ENCODE data around the gene PARD3. TPM values are rescaled to one million over a fixed set of nuclear protein-coding genes. Genes with fewer than 3 reads are reported as not detected.

Gene PARD3
- total and polyA plus RNA-seq, 10 of the 15 experiments (the other 5 are each of a cell fraction or from before 2014, with no cell fraction given) = 2.6 to 43.1 (median 13.9) TPM

GRCh38 chr10:34164029-34164428, 651.1 kb downstream of the PARD3 start (continued):
- no peak for TF ChIP-seq EGR1 (IDR thresholded peaks at IDR 0.05; ENCODE audit: borderline replicate concordance in 1 of 2, low read depth in 2 of 2, low read length in 2 of 2)

GRCh38 chr10:34163075-34163905, 651.8 kb downstream of the PARD3 start:
- TF ChIP-seq RCOR1 (conservative IDR thresholded peaks at IDR 0.05; ENCODE audit: low read depth, low read length) (no peak), E2F8 (IDR thresholded peaks at IDR 0.05; ENCODE audit: low read depth, partially characterized antibody) (no peak), E2F4 (IDR thresholded peaks at IDR 0.05; ENCODE audit: low read depth, low read length) (no peak), BCL11A (IDR thresholded peaks at IDR 0.05; ENCODE audit: low read depth, low read length) (no peak), RAD21 (IDR thresholded peaks at IDR 0.05; ENCODE audit: insufficient read depth, low read depth, low read length) (no peak), SRF (IDR thresholded peaks at IDR 0.05; ENCODE audit: low read depth in 2 of 2, low read length in 2 of 2) (no peak), STAT1 (conservative IDR thresholded peaks at IDR 0.05) (no peak), HDGF (IDR thresholded peaks at IDR 0.05) (no peak), RELA (IDR thresholded peaks at IDR 0.05; ENCODE audit: borderline replicate concordance, partially characterized antibody) (no peak), ZBED1 (IDR thresholded peaks at IDR 0.05; ENCODE audit: borderline replicate concordance) (no peak)
- H3K4me2 ChIP-seq (ENCODE audit: control insufficient read depth, insufficient read depth) = no peak overlapping the region
- in situ Hi-C loops (cut with MboI) = no loop called here

More at GRCh38 chr10:34163075-34163905, 651.8 kb downstream of the PARD3 start:
- POLR2A ChIA-PET = no interaction called here
- CTCF ChIA-PET = no interaction called here
- Histone ChIP-seq H3K4me3 (no peak overlapping the region), H3K9ac (ENCODE audit: control insufficient read depth, insufficient read depth, low read length) (no peak overlapping the region), H2AFZ (ENCODE audit: control insufficient read depth, low read depth, low read length) (no peak overlapping the region), H3K79me2 (ENCODE audit: control insufficient read depth, insufficient read depth, low read length) (no peaks in the 10 kb centered on the region), H3K4me1 (ENCODE audit: control insufficient read depth, insufficient read depth, low read length) (no peaks in the 10 kb centered on the region), H3K36me3 (ENCODE audit: control insufficient read depth in 2 of 2, insufficient read depth in 2 of 2, low read length in 1 of 2) (no peaks in the 10 kb centered on the region), H4K20me1 (ENCODE audit: control insufficient read depth, insufficient read depth) (no peaks in the 10 kb centered on the region), H3K27me3 (replicated peaks in 1 of 2; ENCODE audit: control insufficient read depth in 2 of 2, insufficient read depth in 2 of 2, low read length in 1 of 2) (no peaks in the 10 kb centered on the region), H3K27ac (ENCODE audit: control insufficient read depth, insufficient read depth) (no peak overlapping the region), H3K9me3 (replicated peaks; ENCODE audit: control insufficient read depth, insufficient read depth, low read length) (no peaks in the 10 kb centered on the region)
- FAIRE-seq (no peak), DNase-seq (ENCODE audit: low read depth, low spot score) (no peak), ATAC-seq (no peak)
- SMC1A ChIA-PET (ENCODE audit: uncharacterized antibody, unreplicated experiment) = no interaction called here
- 31% methylated on average over 11 of the region's 11 CpGs for WGBS (ENCODE audit: insufficient coverage, insufficient replicate concordance, low lambda C conversion rate, missing lambda C conversion rate)
- RAD21 ChIA-PET (ENCODE audit: unreplicated experiment) = no interaction called here
- intact Hi-C loops (cut with micrococcal nuclease; ENCODE audit: unreplicated experiment) = no loop called here
- no TSS peak for BruUV-seq (replicated peaks)

Measured in GM12878 (cell line).